Measurements from ENCODE around the gene C1QTNF4.

Gene C1QTNF4

GRCh38 chr11:47593492-47593933 lies 698 bp downstream of the C1QTNF4 start:
- no peak for DNase-seq (ENCODE audit: low read depth in 2 of 2)

GRCh38 chr11:47592970-47593369 lies 1.2 kb downstream of the C1QTNF4 start:
- DNase-seq (ENCODE audit: low read depth in 2 of 2): no peak

GRCh38 chr11:47592251-47592650 lies 2.0 kb downstream of the C1QTNF4 start:
- no peak for DNase-seq (ENCODE audit: low read depth in 2 of 2)

GRCh38 chr11:47591764-47592163 lies 2.4 kb downstream of the C1QTNF4 start:
- no peak for DNase-seq (ENCODE audit: low read depth in 2 of 2)

GRCh38 chr11:47589977-47590861 lies 4.0 kb downstream of the C1QTNF4 start:
- no peak for DNase-seq (ENCODE audit: low read depth in 2 of 2)

- DNase-seq (ENCODE audit: low read depth in 2 of 2): no peak
Observed at GRCh38 chr11:47589584-47589976, 4.6 kb downstream of the C1QTNF4 start.

GRCh38 chr11:47589118-47589517 lies 5.1 kb downstream of the C1QTNF4 start:
- DNase-seq (ENCODE audit: low read depth in 2 of 2): no peak

GRCh38 chr11:47587723-47588326 lies 6.4 kb downstream of the C1QTNF4 start:
- no peak for DNase-seq (ENCODE audit: low read depth in 2 of 2)

GRCh38 chr11:47587039-47587716 lies 7.0 kb downstream of the C1QTNF4 start:
- no peak for DNase-seq (ENCODE audit: low read depth in 2 of 2)

GRCh38 chr11:47586098-47586855 lies 7.9 kb downstream of the C1QTNF4 start, which contains the start of gene FAM180B:
TSS of gene FAM180B (plus strand) at chr11:47586678. CDS start at chr11:47586769, 91 bp downstream.
- DNase-seq (ENCODE audit: low read depth in 2 of 2): no peak

GRCh38 chr11:47583844-47584243 lies 10.4 kb downstream of the C1QTNF4 start:
- no peak for DNase-seq (ENCODE audit: low read depth in 2 of 2)

GRCh38 chr11:47578524-47579494 lies 15.4 kb downstream of the C1QTNF4 start, which contains the start of the genes KBTBD4 and NDUFS3:
TSS of gene KBTBD4 (minus strand) at chr11:47578970. CDS start at chr11:47578951, 19 bp downstream.
TSS of gene NDUFS3 (plus strand) at chr11:47579074. CDS start at chr11:47579092, 18 bp downstream.
- peak; percentile 76 to 80 for DNase-seq (ENCODE audit: low read depth in 2 of 2)

GRCh38 chr11:47577460-47578041 lies 16.7 kb downstream of the C1QTNF4 start:
- no peak for DNase-seq (ENCODE audit: low read depth in 2 of 2)

GRCh38 chr11:47573321-47573720 lies 20.9 kb downstream of the C1QTNF4 start:
- DNase-seq (ENCODE audit: low read depth in 2 of 2): no peak

- DNase-seq (ENCODE audit: low read depth in 2 of 2): no peak
Observed at GRCh38 chr11:47572715-47573255, 21.4 kb downstream of the C1QTNF4 start.

- no peak for DNase-seq (ENCODE audit: low read depth in 2 of 2)
Observed at GRCh38 chr11:47571895-47572294, 22.3 kb downstream of the C1QTNF4 start.

GRCh38 chr11:47571357-47571729 lies 22.9 kb downstream of the C1QTNF4 start:
- DNase-seq (ENCODE audit: low read depth in 2 of 2): no peak

GRCh38 chr11:47570651-47571356 lies 23.4 kb downstream of the C1QTNF4 start:
- DNase-seq (ENCODE audit: low read depth in 2 of 2): no peak

- DNase-seq (ENCODE audit: low read depth in 2 of 2): no peak
Observed at GRCh38 chr11:47569646-47570045, 24.6 kb downstream of the C1QTNF4 start.
